Measurements from ENCODE around the gene SNRNP35. TPM values are rescaled to one million over a fixed set of nuclear protein-coding genes. Genes with fewer than 3 reads are reported as not detected.

SNRNP35 gene
- total and polyA plus RNA-seq, 2 of the 8 experiments (the other 6 are each of a cell fraction or from before 2014, with no cell fraction given) = 8.0 to 16.9 TPM

DNA sequence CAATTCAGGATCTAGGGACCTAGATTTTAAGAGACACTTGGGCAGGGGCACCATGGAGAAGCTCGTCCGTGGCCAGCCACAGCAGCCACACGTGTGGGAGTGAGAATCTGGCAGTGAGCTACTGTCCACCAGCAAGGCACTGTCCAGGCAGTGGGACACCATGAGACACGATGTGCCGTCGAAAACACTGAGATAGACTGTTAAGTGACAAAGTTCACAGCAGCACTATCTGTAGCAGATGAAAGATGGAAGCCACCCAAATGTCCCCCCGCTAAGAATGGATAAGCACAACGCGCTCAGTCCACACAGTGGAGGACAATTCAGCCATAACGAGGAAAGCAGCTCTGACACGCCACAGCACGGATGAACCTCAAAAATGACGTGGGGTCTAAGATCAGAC, 55.9 kb downstream of the SNRNP35 start (continued):
- TF ChIP-seq, protein P1, sequence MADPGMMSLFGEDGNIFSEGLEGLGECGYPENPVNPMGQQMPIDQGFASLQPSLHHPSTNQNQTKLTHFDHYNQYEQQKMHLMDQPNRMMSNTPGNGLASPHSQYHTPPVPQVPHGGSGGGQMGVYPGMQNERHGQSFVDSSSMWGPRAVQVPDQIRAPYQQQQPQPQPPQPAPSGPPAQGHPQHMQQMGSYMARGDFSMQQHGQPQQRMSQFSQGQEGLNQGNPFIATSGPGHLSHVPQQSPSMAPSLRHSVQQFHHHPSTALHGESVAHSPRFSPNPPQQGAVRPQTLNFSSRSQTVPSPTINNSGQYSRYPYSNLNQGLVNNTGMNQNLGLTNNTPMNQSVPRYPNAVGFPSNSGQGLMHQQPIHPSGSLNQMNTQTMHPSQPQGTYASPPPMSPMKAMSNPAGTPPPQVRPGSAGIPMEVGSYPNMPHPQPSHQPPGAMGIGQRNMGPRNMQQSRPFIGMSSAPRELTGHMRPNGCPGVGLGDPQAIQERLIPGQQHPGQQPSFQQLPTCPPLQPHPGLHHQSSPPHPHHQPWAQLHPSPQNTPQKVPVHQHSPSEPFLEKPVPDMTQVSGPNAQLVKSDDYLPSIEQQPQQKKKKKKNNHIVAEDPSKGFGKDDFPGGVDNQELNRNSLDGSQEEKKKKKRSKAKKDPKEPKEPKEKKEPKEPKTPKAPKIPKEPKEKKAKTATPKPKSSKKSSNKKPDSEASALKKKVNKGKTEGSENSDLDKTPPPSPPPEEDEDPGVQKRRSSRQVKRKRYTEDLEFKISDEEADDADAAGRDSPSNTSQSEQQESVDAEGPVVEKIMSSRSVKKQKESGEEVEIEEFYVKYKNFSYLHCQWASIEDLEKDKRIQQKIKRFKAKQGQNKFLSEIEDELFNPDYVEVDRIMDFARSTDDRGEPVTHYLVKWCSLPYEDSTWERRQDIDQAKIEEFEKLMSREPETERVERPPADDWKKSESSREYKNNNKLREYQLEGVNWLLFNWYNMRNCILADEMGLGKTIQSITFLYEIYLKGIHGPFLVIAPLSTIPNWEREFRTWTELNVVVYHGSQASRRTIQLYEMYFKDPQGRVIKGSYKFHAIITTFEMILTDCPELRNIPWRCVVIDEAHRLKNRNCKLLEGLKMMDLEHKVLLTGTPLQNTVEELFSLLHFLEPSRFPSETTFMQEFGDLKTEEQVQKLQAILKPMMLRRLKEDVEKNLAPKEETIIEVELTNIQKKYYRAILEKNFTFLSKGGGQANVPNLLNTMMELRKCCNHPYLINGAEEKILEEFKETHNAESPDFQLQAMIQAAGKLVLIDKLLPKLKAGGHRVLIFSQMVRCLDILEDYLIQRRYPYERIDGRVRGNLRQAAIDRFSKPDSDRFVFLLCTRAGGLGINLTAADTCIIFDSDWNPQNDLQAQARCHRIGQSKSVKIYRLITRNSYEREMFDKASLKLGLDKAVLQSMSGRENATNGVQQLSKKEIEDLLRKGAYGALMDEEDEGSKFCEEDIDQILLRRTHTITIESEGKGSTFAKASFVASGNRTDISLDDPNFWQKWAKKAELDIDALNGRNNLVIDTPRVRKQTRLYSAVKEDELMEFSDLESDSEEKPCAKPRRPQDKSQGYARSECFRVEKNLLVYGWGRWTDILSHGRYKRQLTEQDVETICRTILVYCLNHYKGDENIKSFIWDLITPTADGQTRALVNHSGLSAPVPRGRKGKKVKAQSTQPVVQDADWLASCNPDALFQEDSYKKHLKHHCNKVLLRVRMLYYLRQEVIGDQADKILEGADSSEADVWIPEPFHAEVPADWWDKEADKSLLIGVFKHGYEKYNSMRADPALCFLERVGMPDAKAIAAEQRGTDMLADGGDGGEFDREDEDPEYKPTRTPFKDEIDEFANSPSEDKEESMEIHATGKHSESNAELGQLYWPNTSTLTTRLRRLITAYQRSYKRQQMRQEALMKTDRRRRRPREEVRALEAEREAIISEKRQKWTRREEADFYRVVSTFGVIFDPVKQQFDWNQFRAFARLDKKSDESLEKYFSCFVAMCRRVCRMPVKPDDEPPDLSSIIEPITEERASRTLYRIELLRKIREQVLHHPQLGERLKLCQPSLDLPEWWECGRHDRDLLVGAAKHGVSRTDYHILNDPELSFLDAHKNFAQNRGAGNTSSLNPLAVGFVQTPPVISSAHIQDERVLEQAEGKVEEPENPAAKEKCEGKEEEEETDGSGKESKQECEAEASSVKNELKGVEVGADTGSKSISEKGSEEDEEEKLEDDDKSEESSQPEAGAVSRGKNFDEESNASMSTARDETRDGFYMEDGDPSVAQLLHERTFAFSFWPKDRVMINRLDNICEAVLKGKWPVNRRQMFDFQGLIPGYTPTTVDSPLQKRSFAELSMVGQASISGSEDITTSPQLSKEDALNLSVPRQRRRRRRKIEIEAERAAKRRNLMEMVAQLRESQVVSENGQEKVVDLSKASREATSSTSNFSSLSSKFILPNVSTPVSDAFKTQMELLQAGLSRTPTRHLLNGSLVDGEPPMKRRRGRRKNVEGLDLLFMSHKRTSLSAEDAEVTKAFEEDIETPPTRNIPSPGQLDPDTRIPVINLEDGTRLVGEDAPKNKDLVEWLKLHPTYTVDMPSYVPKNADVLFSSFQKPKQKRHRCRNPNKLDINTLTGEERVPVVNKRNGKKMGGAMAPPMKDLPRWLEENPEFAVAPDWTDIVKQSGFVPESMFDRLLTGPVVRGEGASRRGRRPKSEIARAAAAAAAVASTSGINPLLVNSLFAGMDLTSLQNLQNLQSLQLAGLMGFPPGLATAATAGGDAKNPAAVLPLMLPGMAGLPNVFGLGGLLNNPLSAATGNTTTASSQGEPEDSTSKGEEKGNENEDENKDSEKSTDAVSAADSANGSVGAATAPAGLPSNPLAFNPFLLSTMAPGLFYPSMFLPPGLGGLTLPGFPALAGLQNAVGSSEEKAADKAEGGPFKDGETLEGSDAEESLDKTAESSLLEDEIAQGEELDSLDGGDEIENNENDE (IDR thresholded peaks at IDR 0.05; ENCODE audit: insufficient replicate concordance, low read length) = no peak
- TF ChIP-seq TBP (IDR thresholded peaks at IDR 0.05; ENCODE audit: low read depth, low read length) = no peak
- TF ChIP-seq YY1 (IDR thresholded peaks at IDR 0.05; ENCODE audit: low read depth, low read length) = no peak

Measured in H1 (cell line).